OCI-LY3 (cell line): ENCODE measurements around the gene SNTB2.
"Not testable (repeated sequence)": the region's sequence is repeated elsewhere in the genome, so short reads cannot be mapped to it uniquely, and the experiment has no call there.

Source experiments
- EZH2phosphoT487 ChIP-seq: fragments of 200-600 bp; shearing (Covaris generic); IDR thresholded peaks from 2 replicates; pipeline ENCODE4 v1.6.1; 2018; ENCODE audit warnings: antibody characterized with exemption, mixed run types, low read depth
- TF ChIP-seq, protein P1 (sequence below): fragments of 200-600, 300-600 bp; sonication (generic); IDR thresholded peaks from 2 replicates; pipeline ENCODE4 v1.5.1; 2014; ENCODE audit warnings: antibody characterized with exemption, low read length, low read depth

DNA sequence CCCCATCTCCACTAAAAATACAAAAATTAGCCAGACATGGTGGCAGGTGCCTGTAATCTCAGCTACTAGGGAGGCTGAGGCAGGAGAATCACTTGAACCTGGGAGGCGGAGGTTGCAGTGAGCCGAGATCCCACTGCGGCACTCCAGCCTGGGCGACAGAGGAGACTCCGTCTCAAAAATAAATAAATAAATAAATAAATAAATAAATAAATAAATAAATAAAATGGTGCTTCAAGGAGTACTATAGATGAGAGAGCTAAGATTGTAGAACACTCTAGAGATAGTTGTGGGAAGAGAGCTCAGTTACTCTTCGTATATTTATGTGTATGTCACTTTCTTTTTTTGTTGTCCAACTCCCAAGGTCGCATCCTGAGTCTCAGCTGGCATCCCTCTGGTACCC lies 47.5 kb upstream of the SNTB2 start:
- TF ChIP-seq, protein P1, sequence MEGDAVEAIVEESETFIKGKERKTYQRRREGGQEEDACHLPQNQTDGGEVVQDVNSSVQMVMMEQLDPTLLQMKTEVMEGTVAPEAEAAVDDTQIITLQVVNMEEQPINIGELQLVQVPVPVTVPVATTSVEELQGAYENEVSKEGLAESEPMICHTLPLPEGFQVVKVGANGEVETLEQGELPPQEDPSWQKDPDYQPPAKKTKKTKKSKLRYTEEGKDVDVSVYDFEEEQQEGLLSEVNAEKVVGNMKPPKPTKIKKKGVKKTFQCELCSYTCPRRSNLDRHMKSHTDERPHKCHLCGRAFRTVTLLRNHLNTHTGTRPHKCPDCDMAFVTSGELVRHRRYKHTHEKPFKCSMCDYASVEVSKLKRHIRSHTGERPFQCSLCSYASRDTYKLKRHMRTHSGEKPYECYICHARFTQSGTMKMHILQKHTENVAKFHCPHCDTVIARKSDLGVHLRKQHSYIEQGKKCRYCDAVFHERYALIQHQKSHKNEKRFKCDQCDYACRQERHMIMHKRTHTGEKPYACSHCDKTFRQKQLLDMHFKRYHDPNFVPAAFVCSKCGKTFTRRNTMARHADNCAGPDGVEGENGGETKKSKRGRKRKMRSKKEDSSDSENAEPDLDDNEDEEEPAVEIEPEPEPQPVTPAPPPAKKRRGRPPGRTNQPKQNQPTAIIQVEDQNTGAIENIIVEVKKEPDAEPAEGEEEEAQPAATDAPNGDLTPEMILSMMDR, result not testable (repeated sequence)
- TF ChIP-seq EZH2phosphoT487, result not testable (repeated sequence)
